Measurements from ENCODE around the gene MASP2. TPM values are rescaled to one million over a fixed set of nuclear protein-coding genes. Genes with fewer than 3 reads are reported as not detected.
"Not testable (repeated sequence)": the region's sequence is repeated elsewhere in the genome, so short reads cannot be mapped to it uniquely, and the experiment has no call there.

Gene MASP2
- total RNA-seq, 1 donor from 2014 or later, result not detected

GRCh38 chr1:11059968-11060830, 13.2 kb upstream of the MASP2 start, which contains the start of gene SRM:
Gene SRM (minus strand): TSS chr1:11060018. CDS start chr1:11059943, 75 bp downstream.
- DNase-seq (ENCODE audit: low spot score), result peak; percentile 94
- ATAC-seq, result peak; percentile 97
- intact Hi-C loops (cut with DNase I), result loop anchor here (10.0 kb wide), 1 partner anchor 195 kb away; no protein-coding TSS in a partner anchor

GRCh38 chr1:11059155-11059967, 12.3 kb upstream of the MASP2 start:
- DNase-seq (ENCODE audit: low spot score) (no peak), ATAC-seq (no peak)
- intact Hi-C loops (cut with DNase I), result no loop called here

GRCh38 chr1:11058595-11059154, 11.6 kb upstream of the MASP2 start:
- DNase-seq (ENCODE audit: low spot score), result no peak
- no peak for ATAC-seq
- intact Hi-C loops (cut with DNase I), result no loop called here

- intact Hi-C loops (cut with DNase I), result no loop called here
- ATAC-seq (no peak), DNase-seq (ENCODE audit: low spot score) (no peak)
Measured at GRCh38 chr1:11058026-11058425, 11.0 kb upstream of the MASP2 start.

DNA sequence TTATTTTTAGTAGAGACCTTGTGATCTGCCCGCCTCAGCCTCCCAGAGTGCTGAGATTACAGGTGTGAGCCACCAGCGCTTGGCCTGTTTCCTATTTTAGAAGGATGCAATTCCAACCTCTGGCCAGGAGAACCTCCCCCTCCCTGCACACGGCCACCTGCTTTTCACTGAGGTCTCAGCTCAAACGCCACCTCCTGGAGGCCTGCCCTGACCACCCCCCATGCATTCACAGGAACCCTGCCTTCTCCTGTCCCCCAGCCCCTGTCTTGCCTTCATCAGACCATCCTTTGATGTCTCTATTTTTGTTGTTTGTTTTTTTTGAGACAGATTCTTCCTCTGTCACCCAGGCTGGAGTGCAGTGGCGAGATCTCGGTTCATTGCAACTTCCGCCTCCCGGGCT, 10.4 kb upstream of the MASP2 start:
- intact Hi-C loops (cut with DNase I), result no loop called here
- no peak for DNase-seq (ENCODE audit: low spot score)

GRCh38 chr1:11056504-11056903, 9.5 kb upstream of the MASP2 start:
- intact Hi-C loops (cut with DNase I), result no loop called here
- ATAC-seq, result no peak
- no peak for DNase-seq (ENCODE audit: low spot score)

More for the DNA sequence above, 10.4 kb upstream of the MASP2 start:
- no peak for ATAC-seq

DNA sequence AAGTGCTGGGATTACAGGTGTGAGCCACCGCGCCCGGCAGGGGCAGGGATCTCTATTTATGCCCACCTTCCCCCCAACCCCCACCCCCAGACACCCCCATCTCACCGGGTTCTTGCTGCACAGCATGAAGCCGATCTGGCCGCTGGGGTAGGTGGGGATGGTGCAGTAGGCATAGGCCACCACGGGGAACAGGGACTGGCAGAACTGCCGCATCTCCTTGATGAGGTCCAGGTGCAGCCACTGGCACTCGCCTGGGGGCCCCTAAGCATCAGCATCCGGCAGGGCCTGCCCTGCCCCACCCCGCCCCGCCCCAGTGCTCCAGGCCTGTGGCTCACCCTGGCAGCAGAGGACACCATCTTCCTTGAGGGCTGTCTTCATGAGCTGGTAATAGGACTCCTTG, 8.6 kb upstream of the MASP2 start:
- intact Hi-C loops (cut with DNase I), result no loop called here
- DNase-seq (ENCODE audit: low spot score), result no peak
- no peak for ATAC-seq

DNA sequence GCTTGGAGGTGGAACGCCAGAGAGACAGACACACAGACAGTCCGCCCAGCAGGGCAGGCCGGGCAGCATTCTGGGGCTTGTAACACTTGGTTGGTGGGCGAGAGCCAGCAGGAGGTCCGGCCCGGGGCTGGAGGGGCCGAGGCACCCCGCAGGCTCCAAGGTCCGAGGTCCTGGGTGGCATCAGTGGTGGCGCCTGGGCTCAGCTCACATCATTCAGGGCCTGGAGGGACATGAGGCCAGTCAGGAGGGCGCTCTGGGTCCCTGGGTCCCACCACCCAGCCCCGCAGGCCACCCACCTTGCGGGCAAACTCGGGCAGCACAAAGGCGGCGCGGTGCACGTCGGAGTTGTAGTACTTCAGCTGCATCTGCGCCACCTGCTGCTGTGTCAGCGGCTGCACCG, 7.6 kb upstream of the MASP2 start:
- intact Hi-C loops (cut with DNase I), result no loop called here
- peak; percentile 2 for ATAC-seq
- no peak for DNase-seq (ENCODE audit: low spot score)

DNA sequence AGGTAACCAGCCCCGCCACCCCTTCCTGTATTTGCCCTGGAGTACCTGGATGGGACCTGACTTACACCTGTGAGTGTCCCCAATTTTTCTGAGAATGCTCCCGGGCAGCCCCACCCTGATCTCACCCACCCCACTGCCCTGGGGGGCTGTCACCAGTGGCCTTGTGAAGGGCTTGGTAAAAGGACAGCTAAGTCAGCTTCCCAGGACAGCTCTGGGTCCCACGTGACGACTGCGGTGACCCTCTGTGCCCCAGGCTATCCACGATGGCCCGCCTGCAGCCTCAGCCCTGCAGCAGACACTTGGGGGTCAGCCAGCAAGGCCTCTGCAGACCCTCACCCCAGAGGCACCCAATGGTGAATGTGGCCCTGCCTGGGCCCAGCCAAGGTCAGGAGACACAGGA, 7.1 kb upstream of the MASP2 start:
- intact Hi-C loops (cut with DNase I), result no loop called here

DNA sequence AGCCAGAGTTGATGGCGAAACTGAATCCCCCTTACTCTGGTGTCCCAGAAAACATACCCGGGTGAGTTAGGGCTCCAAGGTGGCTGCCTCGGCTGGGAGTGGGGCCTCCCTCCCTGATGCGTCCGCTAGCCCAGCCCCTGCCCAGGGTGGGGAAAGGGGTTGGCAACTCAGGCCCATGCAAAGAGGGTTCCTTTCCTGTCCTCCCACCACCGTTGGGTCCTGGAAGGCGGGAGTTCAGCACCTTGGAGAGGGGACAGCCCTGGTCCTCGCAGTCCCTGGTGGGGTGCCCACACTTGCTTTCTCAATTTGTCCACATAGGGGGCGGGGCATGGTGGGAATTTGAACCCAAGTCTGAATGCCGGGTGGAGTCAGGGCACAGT, 6.7 kb upstream of the MASP2 start:
- ATAC-seq (peak; percentile 71), DNase-seq (ENCODE audit: low spot score) (no peak)
- intact Hi-C loops (cut with DNase I), result no loop called here

More for the DNA sequence above, 7.1 kb upstream of the MASP2 start:
- DNase-seq (ENCODE audit: low spot score), result no peak
- peak; percentile 21 for ATAC-seq

- intact Hi-C loops (cut with DNase I), result no loop called here
- DNase-seq (ENCODE audit: low spot score), result no peak
- peak; percentile 51 for ATAC-seq
Measured at GRCh38 chr1:11052839-11053757, 6.1 kb upstream of the MASP2 start.

DNA sequence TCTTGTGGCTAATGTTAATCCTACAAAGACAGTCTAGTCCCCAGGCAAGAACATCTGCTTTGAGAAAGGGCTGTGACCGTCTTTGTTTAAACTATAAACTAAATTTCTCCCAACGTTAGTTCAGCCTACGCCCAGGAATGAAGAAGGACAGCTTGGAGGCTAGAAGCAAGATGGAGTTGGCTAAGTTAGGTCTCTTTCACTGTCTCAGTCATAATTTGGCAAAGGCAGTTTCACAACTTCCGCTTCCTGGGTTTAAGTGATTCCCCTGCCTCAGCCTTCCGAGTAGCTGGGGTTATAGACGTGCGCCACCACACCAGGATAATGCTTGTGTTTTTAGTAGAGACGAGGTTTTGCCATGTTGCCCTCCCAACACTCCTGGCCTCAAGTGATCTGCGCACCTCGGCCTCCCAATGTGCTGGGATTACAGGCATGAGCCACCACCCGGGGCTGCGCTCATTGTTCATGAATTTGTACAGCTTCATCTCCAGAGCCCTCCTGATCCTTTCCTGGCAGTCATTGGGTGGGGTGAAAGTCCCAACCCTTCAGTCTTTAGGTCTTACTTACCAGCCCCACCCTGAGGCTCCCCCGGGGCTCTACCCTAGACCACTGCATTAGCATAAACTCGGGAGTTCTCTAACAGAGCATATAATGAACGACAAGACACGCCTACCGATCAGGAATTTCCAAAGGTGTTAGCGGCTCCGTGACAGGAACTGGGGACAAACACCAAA, 4.9 kb upstream of the MASP2 start:
- no peak for ATAC-seq

GRCh38 chr1:11051121-11051520, 4.1 kb upstream of the MASP2 start:
- ATAC-seq; DNase-seq (ENCODE audit: low spot score); intact Hi-C loops (cut with DNase I): not testable (repeated sequence)

More for the DNA sequence above, 4.9 kb upstream of the MASP2 start:
- no peak for DNase-seq (ENCODE audit: low spot score)
- intact Hi-C loops (cut with DNase I), result no loop called here

GRCh38 chr1:11046270-11046566, 821 bp downstream of the MASP2 start:
- intact Hi-C loops (cut with DNase I), result no loop called here
- DNase-seq (ENCODE audit: low spot score) (peak; percentile 56), ATAC-seq (no peak)

DNA sequence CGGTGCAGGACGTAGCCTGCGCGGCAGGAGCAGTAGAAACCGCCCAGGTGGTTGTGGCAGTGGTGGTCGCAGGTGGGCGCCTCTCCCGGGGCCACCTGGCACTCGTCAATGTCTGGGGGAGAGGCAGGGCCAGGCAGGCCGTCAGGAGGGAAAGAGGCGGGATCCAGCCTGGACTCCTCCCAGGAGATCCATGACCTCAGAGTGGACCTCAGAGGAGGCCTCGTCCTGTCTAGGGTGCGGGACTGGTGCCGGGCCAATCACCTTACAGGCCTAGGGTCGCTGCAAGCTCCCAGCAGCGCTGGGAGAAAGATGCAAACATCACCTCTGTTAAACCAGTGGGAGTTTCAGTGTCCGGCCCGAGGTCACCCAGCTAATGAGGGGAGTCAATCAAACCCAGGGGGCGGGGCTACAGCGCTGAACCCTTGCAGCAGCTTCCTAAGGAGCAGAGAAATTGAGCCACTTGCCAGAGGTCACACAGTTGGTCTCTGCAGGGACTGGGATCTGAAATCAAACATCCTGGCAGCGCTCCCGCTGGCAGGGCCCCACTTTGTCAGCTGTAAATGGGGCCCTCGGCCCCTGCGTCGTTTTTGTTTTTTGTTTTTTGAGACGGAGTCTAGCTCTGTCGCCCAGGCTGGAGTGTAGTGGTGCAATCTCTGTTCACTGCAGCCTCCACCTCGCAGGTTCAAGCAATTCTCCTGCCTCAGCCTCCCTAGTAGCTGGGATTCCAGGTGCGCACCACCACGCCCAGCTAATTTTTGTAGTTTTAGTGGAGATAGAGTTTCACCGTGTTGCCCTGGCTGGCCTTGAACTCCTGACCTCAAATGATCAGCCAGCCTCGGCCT, 1.4 kb downstream of the MASP2 start:
- ATAC-seq (peak; percentile 9), DNase-seq (ENCODE audit: low spot score) (peak; percentile 50)
- intact Hi-C loops (cut with DNase I), result no loop called here

- intact Hi-C loops (cut with DNase I), result no loop called here
- ATAC-seq (peak; percentile 18), DNase-seq (ENCODE audit: low spot score) (peak; percentile 38)
Measured at GRCh38 chr1:11044849-11045427, 2.1 kb downstream of the MASP2 start.

All from sciatic nerve (tissue), 2 donors.